HepG2 (cell line): ENCODE results near the gene DMXL2. TPM values are rescaled to one million over a fixed set of nuclear protein-coding genes. Genes with fewer than 3 reads are reported as not detected.

Experiments used
- BHLHE40 ChIP-seq: IDR thresholded peaks from 2 replicates; pipeline ENCODE4 v1.6.1; 2011; ENCODE audit warnings: low read length, improper control_type of control experiment
- MTA1 ChIP-seq: sonication (generic); formaldehyde crosslinking; IDR thresholded peaks from 2 replicates; pipeline ENCODE4 v1.4.0; 2020; ENCODE audit warnings: missing genetic modification reagents, mild to moderate bottlenecking, borderline replicate concordance
- PTBP1 ChIP-seq: fragments of 200-400 bp; formaldehyde crosslinking; IDR thresholded peaks from 2 replicates; pipeline ENCODE4 v1.6.1; 2018; ENCODE audit warnings: low read length, low read depth; ENCODE audit not compliant: poor library complexity, severe bottlenecking
- RFXAP ChIP-seq: sonication (generic); formaldehyde crosslinking; IDR thresholded peaks from 2 replicates; pipeline ENCODE4 v1.4.0; 2020; ENCODE audit warnings: missing genetic modification reagents, borderline replicate concordance
- ZNF138 ChIP-seq: sonication (generic); formaldehyde crosslinking; IDR thresholded peaks from 2 replicates; pipeline ENCODE4 v1.5.0; 2020; ENCODE audit warnings: mild to moderate bottlenecking, low read depth, missing genetic modification reagents
- ZNF567 ChIP-seq: sonication (generic); formaldehyde crosslinking; IDR thresholded peaks from 2 replicates; pipeline ENCODE4 v1.8.1; 2023; ENCODE audit warnings: mild to moderate bottlenecking, missing genetic modification reagents, borderline replicate concordance
- ZNF75D ChIP-seq: sonication (generic); formaldehyde crosslinking; IDR thresholded peaks from 2 replicates; pipeline ENCODE4 v1.8.1; 2023; ENCODE audit warnings: missing genetic modification reagents, mild to moderate bottlenecking, borderline replicate concordance
- polyA plus RNA-seq, 8 experiments: library from polyadenylated mRNA; depleted of rRNA in 3 of 8; stranded (reverse) in 7 of 8; unstranded in 1 of 8; fragments of >200 nt; fragmentation: Illumina TruSeq in 4 of 8; extraction: Trizol in 4 of 8; gene quantifications; 2 replicates each; pipeline versions ENCODE4 v1.2.1 to v1.2.3, GENCODE V29; 2011 to 2016; ENCODE audit warnings: low read depth in 4 of 8, missing spikeins in 1 of 8, mixed read lengths in 1 of 8; ENCODE audit not compliant: insufficient read depth in 1 of 8
- total RNA-seq, 5 experiments: library from RNA; depleted of rRNA; stranded (reverse); fragments of >200 nt; fragmentation: Illumina TruSeq; extraction: Trizol; gene quantifications; 2 replicates each; pipeline ENCODE4 v1.2.3, GENCODE V29; 2016; ENCODE audit warnings: low read depth in 1 of 5
- TF ChIP-seq, protein P1 (sequence below): sonication (generic); formaldehyde crosslinking; IDR thresholded peaks from 2 replicates; pipeline ENCODE4 v1.4.0; 2020; ENCODE audit warnings: missing genetic modification reagents, borderline replicate concordance
- TF ChIP-seq, protein P2 (sequence below): sonication (generic); formaldehyde crosslinking; IDR thresholded peaks from 2 replicates; pipeline ENCODE4 v1.5.1; 2020; ENCODE audit warnings: missing genetic modification reagents, mild to moderate bottlenecking, borderline replicate concordance
- TF ChIP-seq, protein P3 (sequence below): sonication (generic); formaldehyde crosslinking; conservative IDR thresholded peaks from 2 replicates; pipeline ENCODE4 v1.8.0; 2022; ENCODE audit warnings: low read depth, missing genetic modification reagents
- TF ChIP-seq, protein P4 (sequence below): sonication (generic); formaldehyde crosslinking; IDR thresholded peaks from 2 replicates; pipeline ENCODE4 v1.4.0; 2020; ENCODE audit warnings: missing genetic modification reagents, mild to moderate bottlenecking, borderline replicate concordance
- TF ChIP-seq, protein P5 (sequence below): IDR thresholded peaks from 2 replicates; pipeline ENCODE4 v1.6.1; 2018; ENCODE audit warnings: missing genetic modification reagents, mild to moderate bottlenecking, missing compliant biosample characterization

The DMXL2 gene
- total and polyA plus RNA-seq, 2 of the 13 experiments (the other 11 are each of a cell fraction or from before 2014, with no cell fraction given): 11.6 to 15.3 TPM

DNA sequence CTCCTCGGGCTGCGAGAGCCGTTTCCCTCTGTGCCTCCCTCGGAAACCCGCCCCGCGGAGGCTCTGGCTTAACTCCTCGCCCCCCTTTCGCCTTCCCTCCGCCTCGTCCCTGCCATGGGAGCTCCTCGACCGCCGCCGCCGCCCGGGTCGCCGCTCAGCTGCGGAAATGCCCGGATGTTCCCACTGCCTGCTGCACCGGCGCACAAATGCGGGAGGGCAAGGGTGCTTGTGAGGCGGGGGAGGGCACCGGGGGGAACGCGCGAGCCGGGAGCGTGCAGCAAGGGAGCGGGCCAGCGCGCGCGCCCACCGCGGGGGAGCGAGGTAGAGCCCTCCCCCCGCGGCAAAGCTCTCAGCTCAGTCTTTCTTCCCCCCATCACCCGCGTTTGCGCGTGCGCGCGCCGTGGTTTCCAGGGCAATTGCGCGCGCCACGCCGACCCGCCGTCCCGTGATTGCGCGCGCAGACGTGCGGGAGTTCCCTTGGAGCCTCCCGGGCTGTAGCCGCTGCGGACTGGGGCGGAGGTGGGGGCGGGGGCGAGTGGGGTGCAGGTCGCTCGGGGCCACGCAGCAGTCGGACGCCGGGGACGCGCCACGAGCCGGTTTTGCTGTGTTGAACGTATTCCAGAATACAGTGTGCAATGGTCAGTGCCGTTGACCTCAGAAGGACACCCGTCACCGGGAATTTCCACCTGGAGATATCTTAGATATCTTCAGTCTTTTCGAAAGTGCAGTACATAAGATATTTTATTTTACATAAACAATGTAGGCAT is at the start of gene DMXL2 (continued):
- TF ChIP-seq, protein P1, sequence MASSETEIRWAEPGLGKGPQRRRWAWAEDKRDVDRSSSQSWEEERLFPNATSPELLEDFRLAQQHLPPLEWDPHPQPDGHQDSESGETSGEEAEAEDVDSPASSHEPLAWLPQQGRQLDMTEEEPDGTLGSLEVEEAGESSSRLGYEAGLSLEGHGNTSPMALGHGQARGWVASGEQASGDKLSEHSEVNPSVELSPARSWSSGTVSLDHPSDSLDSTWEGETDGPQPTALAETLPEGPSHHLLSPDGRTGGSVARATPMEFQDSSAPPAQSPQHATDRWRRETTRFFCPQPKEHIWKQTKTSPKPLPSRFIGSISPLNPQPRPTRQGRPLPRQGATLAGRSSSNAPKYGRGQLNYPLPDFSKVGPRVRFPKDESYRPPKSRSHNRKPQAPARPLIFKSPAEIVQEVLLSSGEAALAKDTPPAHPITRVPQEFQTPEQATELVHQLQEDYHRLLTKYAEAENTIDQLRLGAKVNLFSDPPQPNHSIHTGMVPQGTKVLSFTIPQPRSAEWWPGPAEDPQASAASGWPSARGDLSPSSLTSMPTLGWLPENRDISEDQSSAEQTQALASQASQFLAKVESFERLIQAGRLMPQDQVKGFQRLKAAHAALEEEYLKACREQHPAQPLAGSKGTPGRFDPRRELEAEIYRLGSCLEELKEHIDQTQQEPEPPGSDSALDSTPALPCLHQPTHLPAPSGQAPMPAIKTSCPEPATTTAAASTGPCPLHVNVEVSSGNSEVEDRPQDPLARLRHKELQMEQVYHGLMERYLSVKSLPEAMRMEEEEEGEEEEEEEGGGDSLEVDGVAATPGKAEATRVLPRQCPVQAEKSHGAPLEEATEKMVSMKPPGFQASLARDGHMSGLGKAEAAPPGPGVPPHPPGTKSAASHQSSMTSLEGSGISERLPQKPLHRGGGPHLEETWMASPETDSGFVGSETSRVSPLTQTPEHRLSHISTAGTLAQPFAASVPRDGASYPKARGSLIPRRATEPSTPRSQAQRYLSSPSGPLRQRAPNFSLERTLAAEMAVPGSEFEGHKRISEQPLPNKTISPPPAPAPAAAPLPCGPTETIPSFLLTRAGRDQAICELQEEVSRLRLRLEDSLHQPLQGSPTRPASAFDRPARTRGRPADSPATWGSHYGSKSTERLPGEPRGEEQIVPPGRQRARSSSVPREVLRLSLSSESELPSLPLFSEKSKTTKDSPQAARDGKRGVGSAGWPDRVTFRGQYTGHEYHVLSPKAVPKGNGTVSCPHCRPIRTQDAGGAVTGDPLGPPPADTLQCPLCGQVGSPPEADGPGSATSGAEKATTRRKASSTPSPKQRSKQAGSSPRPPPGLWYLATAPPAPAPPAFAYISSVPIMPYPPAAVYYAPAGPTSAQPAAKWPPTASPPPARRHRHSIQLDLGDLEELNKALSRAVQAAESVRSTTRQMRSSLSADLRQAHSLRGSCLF (CRISPR knock-in tag): no peak
- TF ChIP-seq, protein P2, sequence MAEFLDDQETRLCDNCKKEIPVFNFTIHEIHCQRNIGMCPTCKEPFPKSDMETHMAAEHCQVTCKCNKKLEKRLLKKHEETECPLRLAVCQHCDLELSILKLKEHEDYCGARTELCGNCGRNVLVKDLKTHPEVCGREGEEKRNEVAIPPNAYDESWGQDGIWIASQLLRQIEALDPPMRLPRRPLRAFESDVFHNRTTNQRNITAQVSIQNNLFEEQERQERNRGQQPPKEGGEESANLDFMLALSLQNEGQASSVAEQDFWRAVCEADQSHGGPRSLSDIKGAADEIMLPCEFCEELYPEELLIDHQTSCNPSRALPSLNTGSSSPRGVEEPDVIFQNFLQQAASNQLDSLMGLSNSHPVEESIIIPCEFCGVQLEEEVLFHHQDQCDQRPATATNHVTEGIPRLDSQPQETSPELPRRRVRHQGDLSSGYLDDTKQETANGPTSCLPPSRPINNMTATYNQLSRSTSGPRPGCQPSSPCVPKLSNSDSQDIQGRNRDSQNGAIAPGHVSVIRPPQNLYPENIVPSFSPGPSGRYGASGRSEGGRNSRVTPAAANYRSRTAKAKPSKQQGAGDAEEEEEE: no peak
- TF ChIP-seq RFXAP (CRISPR knock-in tag) (0 out of 2 replicates have a peak, but pooled peaks have one; percentile 47), PTBP1 (peak; percentile 62), BHLHE40 (0 out of 2 replicates have a peak, but pooled peaks have one; percentile 15), ZNF75D (CRISPR knock-in tag) (no peak; the same call in 1 of the 2 replicates), ZNF567 (CRISPR knock-in tag) (peak; percentile 41; the same call in 1 of the 2 replicates), ZNF138 (CRISPR knock-in tag) (no peak), MTA1 (CRISPR knock-in tag) (no peak)
- TF ChIP-seq, protein P3, sequence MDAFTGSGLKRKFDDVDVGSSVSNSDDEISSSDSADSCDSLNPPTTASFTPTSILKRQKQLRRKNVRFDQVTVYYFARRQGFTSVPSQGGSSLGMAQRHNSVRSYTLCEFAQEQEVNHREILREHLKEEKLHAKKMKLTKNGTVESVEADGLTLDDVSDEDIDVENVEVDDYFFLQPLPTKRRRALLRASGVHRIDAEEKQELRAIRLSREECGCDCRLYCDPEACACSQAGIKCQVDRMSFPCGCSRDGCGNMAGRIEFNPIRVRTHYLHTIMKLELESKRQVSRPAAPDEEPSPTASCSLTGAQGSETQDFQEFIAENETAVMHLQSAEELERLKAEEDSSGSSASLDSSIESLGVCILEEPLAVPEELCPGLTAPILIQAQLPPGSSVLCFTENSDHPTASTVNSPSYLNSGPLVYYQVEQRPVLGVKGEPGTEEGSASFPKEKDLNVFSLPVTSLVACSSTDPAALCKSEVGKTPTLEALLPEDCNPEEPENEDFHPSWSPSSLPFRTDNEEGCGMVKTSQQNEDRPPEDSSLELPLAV (CRISPR knock-in tag): no peak
- TF ChIP-seq, protein P4, sequence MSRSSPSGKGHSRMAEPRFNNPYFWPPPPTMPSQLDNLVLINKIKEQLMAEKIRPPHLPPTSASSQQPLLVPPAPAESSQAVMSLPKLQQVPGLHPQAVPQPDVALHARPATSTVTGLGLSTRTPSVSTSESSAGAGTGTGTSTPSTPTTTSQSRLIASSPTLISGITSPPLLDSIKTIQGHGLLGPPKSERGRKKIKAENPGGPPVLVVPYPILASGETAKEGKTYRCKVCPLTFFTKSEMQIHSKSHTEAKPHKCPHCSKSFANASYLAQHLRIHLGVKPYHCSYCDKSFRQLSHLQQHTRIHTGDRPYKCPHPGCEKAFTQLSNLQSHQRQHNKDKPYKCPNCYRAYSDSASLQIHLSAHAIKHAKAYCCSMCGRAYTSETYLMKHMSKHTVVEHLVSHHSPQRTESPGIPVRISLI (CRISPR knock-in tag): no peak
- TF ChIP-seq, protein P5, sequence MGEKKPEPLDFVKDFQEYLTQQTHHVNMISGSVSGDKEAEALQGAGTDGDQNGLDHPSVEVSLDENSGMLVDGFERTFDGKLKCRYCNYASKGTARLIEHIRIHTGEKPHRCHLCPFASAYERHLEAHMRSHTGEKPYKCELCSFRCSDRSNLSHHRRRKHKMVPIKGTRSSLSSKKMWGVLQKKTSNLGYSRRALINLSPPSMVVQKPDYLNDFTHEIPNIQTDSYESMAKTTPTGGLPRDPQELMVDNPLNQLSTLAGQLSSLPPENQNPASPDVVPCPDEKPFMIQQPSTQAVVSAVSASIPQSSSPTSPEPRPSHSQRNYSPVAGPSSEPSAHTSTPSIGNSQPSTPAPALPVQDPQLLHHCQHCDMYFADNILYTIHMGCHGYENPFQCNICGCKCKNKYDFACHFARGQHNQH (CRISPR knock-in tag): no peak
